Tracheal epithelial cell (primary cell): Measurements from ENCODE around the gene SH3D19. TPM values are rescaled to one million over a fixed set of nuclear protein-coding genes. Genes with fewer than 3 reads are reported as not detected.

ENCODE experiments used
- total RNA-seq: library from RNA; depleted of rRNA; stranded (reverse); fragments of >200 nt; gene quantifications from 2 replicates; pipeline ENCODE4 v1.2.1, GENCODE V29; 2014

The SH3D19 gene, protein sequence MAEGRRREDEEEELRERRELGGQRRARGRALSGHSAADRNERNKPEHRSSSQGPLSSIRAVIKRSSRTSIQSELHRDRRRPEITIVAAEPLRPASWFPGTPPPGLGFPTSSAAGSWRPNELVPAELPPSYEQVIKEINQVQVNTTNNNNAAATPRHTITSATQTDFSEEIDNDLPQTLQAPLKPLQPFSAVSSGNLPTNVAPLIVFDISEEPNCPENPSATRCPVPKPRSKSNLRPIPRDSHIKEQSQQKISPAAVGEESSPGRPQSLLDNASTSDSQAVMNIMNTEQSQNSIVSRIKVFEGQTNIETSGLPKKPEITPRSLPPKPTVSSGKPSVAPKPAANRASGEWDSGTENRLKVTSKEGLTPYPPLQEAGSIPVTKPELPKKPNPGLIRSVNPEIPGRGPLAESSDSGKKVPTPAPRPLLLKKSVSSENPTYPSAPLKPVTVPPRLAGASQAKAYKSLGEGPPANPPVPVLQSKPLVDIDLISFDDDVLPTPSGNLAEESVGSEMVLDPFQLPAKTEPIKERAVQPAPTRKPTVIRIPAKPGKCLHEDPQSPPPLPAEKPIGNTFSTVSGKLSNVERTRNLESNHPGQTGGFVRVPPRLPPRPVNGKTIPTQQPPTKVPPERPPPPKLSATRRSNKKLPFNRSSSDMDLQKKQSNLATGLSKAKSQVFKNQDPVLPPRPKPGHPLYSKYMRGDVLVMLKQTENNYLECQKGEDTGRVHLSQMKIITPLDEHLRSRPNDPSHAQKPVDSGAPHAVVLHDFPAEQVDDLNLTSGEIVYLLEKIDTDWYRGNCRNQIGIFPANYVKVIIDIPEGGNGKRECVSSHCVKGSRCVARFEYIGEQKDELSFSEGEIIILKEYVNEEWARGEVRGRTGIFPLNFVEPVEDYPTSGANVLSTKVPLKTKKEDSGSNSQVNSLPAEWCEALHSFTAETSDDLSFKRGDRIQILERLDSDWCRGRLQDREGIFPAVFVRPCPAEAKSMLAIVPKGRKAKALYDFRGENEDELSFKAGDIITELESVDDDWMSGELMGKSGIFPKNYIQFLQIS
- total RNA-seq = 8.4 and 26.0 TPM in 2 replicates

DNA sequence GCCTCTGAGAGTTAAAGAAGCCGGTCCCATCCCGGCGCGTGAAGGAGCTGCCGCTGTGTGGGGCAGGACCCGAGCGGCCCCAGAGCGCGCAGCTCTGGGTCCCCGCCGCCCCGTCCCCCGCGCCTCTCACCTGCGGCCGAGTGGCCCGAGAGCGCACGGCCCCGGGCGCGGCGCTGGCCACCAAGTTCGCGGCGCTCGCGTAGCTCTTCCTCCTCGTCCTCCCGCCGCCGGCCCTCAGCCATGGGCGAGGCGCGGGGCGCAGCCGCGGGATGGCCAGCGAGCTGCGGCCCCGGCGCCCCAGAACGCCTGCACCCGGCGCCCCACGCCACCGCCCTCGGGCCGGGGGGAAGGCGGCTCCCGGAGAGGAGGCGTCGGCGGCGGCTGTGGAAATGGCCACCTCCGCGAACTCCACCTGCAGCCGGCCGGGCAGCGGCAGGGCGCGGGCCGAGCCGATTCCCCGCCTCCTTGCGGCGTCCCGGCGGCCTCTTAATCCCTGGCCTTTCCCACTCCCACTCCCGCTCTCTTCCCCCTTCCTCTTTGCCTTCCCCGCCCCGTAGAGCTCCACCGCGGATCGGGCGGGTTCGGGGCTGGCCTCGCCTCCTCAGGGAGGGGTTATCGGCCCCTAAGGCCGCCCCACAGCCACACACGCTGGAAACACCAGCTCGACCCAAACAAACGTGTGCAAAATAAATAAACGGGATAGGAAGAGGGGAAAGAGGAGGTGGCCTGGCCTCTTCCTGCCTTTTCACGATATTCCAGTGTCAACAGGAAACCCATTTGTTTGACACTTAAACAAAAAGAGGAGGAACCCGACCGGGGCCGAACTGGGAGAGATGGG, at the start of gene SH3D19:
SH3D19 (minus strand) TSS at position 495 of the 838 bp plus-strand sequence; CDS start at position 242, 253 bp downstream.

DNA sequence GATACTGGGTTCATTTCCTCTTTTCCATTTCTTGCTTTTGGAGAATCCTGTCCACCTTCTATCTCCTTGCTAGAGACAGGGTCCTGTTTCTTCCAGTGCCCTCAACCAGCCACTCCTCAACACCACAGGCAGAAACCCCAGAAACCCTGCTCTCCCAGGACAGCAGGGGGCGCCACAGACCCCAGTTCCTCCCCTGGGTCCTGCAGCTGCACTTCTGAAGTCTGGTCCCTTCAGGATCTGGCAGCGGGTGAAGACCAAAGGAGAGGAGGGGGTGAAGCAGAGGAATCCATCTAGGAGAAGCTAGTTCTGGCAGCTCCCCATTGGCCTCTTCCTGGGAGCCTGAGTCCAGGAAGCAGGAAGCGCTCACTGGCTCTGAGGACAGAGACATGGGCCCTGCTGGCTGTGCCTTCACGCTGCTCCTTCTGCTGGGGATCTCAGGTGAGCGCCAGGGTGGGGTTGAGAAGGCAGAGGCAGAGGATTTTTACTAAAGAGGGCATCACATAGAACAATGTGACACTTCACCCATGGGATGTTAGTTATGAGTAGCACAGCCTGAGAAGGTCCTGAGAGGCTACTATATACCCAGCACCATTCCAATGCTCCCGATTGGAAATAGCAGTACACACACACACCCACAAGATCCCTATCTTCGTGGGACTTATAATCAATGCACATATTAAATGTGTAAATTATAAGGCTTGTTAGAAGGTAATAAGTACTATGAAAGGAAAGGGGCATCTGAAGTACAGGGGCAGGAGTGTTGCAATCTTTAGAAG, 48.4 kb downstream of the SH3D19 start, which contains the start of gene PRSS48:
PRSS48 (plus strand) TSS at position 375 of the 776 bp plus-strand sequence; CDS start at position 387, 12 bp downstream.

DNA sequence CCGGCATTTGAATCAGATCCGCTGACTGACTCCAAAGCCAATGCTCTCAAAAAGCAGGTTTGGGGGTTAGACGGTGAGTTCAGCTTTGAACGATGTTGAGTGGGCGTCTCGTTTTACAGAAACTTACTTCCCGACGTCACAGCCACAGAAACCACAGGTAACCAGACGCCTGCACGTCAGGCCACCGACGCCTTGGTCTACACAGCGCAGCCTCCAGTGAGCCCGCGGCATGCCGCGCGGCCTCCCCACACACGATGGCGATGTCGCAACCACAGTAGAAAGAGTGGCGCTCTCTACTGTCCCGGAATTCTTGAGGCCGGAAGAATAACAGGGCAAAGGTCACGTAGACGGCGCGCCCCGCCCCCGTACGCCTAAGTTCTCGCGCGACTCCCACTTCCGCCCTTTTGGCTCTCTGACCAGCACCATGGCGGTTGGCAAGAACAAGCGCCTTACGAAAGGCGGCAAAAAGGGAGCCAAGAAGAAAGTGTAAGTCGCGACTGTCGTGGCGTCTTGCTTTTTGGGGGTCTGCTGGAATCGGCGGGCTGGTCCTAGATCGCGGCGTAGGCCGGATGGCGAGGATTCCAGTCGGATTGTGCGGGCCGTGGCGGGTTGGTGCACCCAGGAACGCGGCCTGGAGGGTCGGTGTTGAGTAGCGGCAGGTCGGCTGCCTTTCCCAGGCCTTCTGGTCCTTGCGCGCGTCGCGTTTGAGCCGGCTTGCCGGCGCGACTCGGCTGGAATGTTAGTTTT, 226.0 kb downstream of the SH3D19 start, which contains the start of gene RPS3A:
RPS3A (plus strand) TSS at position 400 of the 747 bp plus-strand sequence; CDS start at position 425, 25 bp downstream.

Other genes with a start within 250 kb of the SH3D19 start
- gene RPS3A, start 226.0 kb downstream of the SH3D19 start, total RNA-seq = 3,398 and 5,308 TPM in 2 replicates
- not detected in 2 replicates for gene PRSS48, start 48.4 kb downstream of the SH3D19 start, total RNA-seq
- 25.2 and 44.8 TPM in 2 replicates for gene FHIP1A, start 83.6 kb upstream of the SH3D19 start, total RNA-seq